Activated B cell treated with CpG ODN at 0.5 μM for 24 hours (primary cell): ENCODE measurements around the gene TMEM232. TPM values are rescaled to one million over a fixed set of nuclear protein-coding genes. Genes with fewer than 3 reads are reported as not detected.

Experiments
- ATAC-seq: fragments of 200-7000 bp; cut with Tn5 transposase; one replicate; pipeline ENCODE4 v1.10.0; 2021; ENCODE audit warnings: low read depth, mild to moderate bottlenecking, moderate library complexity
- CTCF ChIA-PET: fragments of 350-600 bp; sonication (Branson Sonifier 250); formaldehyde crosslinking; loops from one replicate; lab custom pipeline; 2021; ENCODE audit warnings: antibody characterized with exemption; lab: Charles Lee
- POLR2A ChIA-PET: fragments of 350-600 bp; sonication (Branson Sonifier 250); formaldehyde crosslinking; loops from one replicate; lab custom pipeline; 2021; ENCODE audit warnings: antibody characterized with exemption; lab: Charles Lee
- DNase-seq: peaks from one replicate; pipeline ENCODE4 v3.0.0; 2022
- H3K27ac Mint-ChIP-seq: one replicate; pipeline ENCODE4 v1.8.0; 2020; ENCODE audit warnings: mixed read lengths
- H3K27me3 Mint-ChIP-seq: one replicate; pipeline ENCODE4 v1.8.0; 2021; ENCODE audit warnings: mixed read lengths
- H3K36me3 Mint-ChIP-seq: one replicate; pipeline ENCODE4 v1.8.0; 2021; ENCODE audit warnings: low read depth, mixed read lengths
- H3K4me1 Mint-ChIP-seq: one replicate; pipeline ENCODE4 v1.8.0; 2021; ENCODE audit warnings: mixed read lengths
- H3K4me3 Mint-ChIP-seq: one replicate; pipeline ENCODE4 v1.8.0; 2020; ENCODE audit warnings: mild to moderate bottlenecking, mixed read lengths
- H3K9me3 Mint-ChIP-seq: one replicate; pipeline ENCODE4 v1.8.0; 2020; ENCODE audit warnings: mixed read lengths
- intact Hi-C: fragments of 100-400 bp; cut with micrococcal nuclease; formaldehyde crosslinking; loops from one replicate; pipeline ENCODE4 v1.15.1; 2024
- total RNA-seq: library from RNA; stranded (reverse); gene quantifications from 2 replicates; pipeline ENCODE4 v1.2.3, GENCODE V29; 2022
- TF ChIP-seq, protein P1 (sequence below): fragments of 200-600 bp; IDR thresholded peaks from one replicate; pipeline ENCODE4 v1.8.0; 2022; ENCODE audit warnings: antibody characterized with exemption, mild to moderate bottlenecking

The TMEM232 gene
- 2.8 and 3.0 TPM in 2 replicates for total RNA-seq

DNA sequence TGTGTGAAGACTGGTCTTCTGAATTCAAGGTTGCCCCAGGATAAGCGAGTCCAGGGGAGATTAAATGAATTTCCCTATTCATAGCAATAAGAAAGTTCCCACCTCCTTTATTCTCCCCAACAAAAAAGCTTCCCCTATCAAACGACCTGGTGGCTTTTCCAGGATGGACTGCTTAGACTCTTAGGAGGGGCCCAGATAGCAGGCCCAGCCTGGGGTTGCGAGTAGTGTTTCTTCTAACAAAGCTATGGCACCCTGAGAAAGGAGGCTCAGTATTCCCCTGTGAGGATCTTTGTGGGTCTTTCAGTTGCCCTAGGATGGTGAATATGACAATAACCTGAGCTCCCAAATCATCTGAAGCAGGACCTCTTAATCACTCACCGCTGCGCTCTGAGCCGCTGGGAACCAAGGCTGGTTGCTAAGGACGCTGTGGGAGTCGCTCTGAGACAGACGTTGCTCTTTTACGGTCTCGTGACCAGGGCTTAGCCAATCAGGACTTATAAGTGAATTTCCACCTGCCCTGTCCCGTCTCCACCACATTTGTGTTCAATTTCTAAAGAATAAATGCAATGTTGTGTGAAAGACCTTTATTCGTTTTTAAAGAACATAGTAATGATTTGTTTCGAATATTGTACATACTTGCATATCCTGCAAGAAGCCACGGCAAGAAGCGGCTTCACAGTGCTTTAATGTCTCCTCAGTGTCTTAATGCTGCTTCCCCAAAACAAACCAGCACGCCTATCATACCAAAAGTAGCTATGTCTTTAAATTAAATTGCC is at the start of gene TMEM232:
TSS of gene TMEM232 (minus strand) at position 423 of the 776 bp plus-strand sequence. CDS start 59,319 bp downstream, outside the sequence.
- Mint-ChIP-seq H3K4me1 (peaks cover 2% of the 10 kb centered on the region), H3K27me3 (no peaks in the 10 kb centered on the region), H3K9me3 (no peaks in the 10 kb centered on the region), H3K27ac (no peak within 1 kb of the TSS), H3K36me3 (no peaks in the 10 kb centered on the region), H3K4me3 (peak within 1 kb of the TSS; percentile 85)
- peak; percentile 28 for DNase-seq
- ChIA-PET POLR2A (interaction anchor here (1.9 kb wide), 1 partner anchor 12 kb away, joined by 6 read pairs; the partner anchor contains the start of gene SLC25A46), CTCF (no interaction called here)
- TF ChIP-seq, protein P1, sequence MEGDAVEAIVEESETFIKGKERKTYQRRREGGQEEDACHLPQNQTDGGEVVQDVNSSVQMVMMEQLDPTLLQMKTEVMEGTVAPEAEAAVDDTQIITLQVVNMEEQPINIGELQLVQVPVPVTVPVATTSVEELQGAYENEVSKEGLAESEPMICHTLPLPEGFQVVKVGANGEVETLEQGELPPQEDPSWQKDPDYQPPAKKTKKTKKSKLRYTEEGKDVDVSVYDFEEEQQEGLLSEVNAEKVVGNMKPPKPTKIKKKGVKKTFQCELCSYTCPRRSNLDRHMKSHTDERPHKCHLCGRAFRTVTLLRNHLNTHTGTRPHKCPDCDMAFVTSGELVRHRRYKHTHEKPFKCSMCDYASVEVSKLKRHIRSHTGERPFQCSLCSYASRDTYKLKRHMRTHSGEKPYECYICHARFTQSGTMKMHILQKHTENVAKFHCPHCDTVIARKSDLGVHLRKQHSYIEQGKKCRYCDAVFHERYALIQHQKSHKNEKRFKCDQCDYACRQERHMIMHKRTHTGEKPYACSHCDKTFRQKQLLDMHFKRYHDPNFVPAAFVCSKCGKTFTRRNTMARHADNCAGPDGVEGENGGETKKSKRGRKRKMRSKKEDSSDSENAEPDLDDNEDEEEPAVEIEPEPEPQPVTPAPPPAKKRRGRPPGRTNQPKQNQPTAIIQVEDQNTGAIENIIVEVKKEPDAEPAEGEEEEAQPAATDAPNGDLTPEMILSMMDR, result no peak
- intact Hi-C loops, result loop anchor here (1.0 kb wide), 1 partner anchor 12 kb away; no protein-coding TSS in a partner anchor
- ATAC-seq, result peak; percentile 99

DNA sequence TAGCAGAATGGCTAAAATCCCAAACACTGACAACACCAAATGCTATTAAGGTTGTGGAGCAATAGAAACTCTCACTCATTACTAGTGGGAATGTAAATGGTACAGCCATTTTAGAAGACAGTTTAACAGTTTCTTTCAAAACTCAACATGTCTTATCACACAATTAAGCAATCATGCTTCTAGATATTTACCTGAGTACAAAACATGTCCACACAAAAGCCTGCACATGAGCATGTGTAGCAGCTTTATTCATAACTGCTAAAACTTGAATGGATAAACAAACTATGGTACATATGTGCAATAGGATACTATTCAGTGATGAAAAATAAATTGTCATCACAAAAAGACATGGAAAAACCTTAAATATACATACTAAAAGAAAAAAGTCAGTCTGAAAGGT is 43.8 kb upstream of the TMEM232 start:
- Mint-ChIP-seq H3K9me3 (no peaks in the 10 kb centered on the region), H3K27ac (no peak overlapping the region), H3K36me3 (no peaks in the 10 kb centered on the region), H3K27me3 (no peaks in the 10 kb centered on the region), H3K4me1 (no peaks in the 10 kb centered on the region), H3K4me3 (no peak overlapping the region)
- intact Hi-C loops, result no loop called here
- TF ChIP-seq, protein P1, result no peak
- no peak for ATAC-seq
- DNase-seq, result no peak
- ChIA-PET CTCF (no interaction called here), POLR2A (no interaction called here)

DNA sequence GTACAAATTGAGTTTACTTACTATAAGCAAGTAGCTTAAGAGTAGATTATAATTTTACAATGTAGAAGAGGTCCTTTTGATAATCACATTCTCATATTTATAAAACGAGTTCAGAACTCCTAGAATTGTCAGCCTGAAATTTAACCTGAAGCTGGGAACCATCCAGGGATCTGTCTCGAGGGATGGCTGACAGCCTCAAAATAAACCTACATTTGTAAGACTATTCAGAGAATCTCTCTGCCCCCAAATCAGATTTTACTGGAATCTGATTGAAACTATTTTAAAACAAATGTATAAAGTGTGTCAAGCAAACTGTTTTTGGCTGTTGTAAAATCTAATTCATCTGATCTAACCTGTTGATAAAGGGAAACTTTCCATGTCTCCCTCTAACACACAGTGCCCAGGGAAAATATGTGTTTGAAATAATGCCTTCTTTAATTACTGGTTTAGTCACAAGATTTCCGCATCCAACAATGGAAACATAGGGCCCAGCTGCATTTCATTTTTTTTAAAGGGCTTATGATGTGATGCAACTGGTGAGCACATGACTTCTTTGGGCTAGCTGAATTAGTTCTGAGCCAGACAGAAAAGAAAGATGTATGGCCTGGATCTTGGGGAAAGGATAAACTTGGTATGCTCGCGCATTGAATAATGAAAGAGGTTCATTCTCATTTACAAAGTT is 42.7 kb upstream of the TMEM232 start:
- no peak for ATAC-seq
- POLR2A ChIA-PET, result no interaction called here

DNA sequence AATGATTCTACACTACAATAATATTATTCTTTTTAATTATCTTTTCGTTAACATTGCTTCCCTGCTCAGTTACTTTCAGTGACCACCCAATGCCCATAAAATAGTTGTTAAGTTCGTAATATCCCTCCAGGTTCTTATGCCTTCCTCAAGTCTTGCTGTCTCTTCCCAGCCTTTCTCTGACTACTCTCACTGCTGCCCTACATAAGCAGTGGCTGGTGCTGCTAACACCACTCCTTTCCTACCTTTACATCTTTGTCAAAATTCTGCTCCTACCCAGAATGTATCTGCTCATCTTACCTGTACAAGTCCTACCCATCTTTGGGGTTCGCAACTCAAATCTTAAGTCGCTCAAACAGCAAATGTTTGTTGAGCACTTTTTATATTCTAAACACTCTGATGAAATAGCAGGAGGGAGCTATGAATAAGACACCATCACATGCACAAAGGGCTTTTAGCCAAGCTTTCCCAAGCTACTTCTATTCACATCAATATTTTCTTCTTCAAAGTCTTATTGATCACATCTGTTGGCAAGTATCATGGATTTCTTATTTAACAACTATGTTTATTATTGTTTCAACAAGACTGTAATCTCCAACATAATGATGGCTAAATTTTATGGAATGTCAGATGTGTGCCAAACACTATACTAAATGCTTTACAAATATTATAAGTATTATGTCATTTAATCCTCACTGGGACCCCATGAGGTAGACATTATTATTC is 41.8 kb upstream of the TMEM232 start:
- Mint-ChIP-seq H3K27ac (no peak overlapping the region), H3K4me1 (no peaks in the 10 kb centered on the region), H3K36me3 (peaks cover under 1% of the 10 kb centered on the region), H3K9me3 (no peaks in the 10 kb centered on the region), H3K4me3 (no peak overlapping the region), H3K27me3 (no peaks in the 10 kb centered on the region)
- ChIA-PET CTCF (no interaction called here), POLR2A (no interaction called here)
- TF ChIP-seq, protein P1, result no peak
- ATAC-seq (no peak), DNase-seq (no peak)
- intact Hi-C loops, result no loop called here

More for the DNA sequence above, 42.7 kb upstream of the TMEM232 start:
- intact Hi-C loops, result no loop called here
- Mint-ChIP-seq H3K36me3 (no peaks in the 10 kb centered on the region), H3K4me1 (no peaks in the 10 kb centered on the region), H3K27ac (no peak overlapping the region), H3K9me3 (no peaks in the 10 kb centered on the region), H3K27me3 (no peaks in the 10 kb centered on the region), H3K4me3 (no peak overlapping the region)
- TF ChIP-seq, protein P1, result no peak
- CTCF ChIA-PET, result no interaction called here
- no peak for DNase-seq
